ENCODE results near the gene CAMK2D. TPM values are rescaled to one million over a fixed set of nuclear protein-coding genes. Genes with fewer than 3 reads are reported as not detected.

Gene CAMK2D
- total RNA-seq, 1 experiment from 2014 or later = 9.0 TPM

DNA sequence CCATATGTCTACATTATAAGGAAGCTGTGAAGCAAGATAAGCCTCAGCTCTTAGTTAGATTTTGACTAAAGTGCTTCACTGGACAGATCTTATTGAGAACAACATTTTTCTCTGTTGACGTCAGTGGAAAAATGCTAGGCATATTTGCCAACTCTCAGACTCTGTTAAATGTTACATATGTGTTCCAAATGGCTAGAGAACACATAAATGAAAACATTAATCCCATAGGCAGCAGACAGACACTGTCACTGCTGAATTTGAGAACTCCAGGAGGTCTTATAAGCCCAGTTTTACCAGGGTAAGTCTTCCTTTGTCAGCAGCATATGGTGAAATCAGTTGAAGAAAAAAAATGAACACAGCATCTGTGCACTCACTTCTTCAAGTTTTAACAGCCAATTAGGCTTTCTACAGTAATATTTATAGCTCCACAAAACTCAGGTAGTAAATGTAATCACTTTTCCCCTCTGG, 186.9 kb downstream of the CAMK2D start:
- H4K8ac ChIP-seq (replicated peaks; ENCODE audit: insufficient read length, low read depth, low read length) = no peak overlapping the region
- Mint-ChIP-seq H3K36me3 (ENCODE audit: insufficient read depth in 1 of 3, low read depth in 3 of 3) (0 out of 7 replicates have a peak, but pooled peaks cover 0 to 3% (median 0%) of the 10 kb centered on the region in 3 experiments), H3K4me3 (no peak overlapping the region), H3K27me3 (ENCODE audit: low read depth) (no peaks in the 10 kb centered on the region), H3K4me1 (peaks cover 6 to 8% of the 10 kb centered on the region in 2 experiments; a peak in 3 of 4 replicates), H3K27ac (no peak overlapping the region), H3K9me3 (no peaks in the 10 kb centered on the region)
- H3K27me3 ChIP-seq (ENCODE audit: insufficient read depth, low read length) = no peaks in the 10 kb centered on the region
- H2BK15ac ChIP-seq (ENCODE audit: low read depth, low read length) = no peak overlapping the region
- no peak overlapping the region for H2BK12ac ChIP-seq (ENCODE audit: insufficient read length, low read depth, low read length)
- no peak overlapping the region for H2BK20ac ChIP-seq (ENCODE audit: low read depth, low read length, poor library complexity, severe bottlenecking)
- H2AK5ac ChIP-seq (ENCODE audit: insufficient read length, low read length) = no peak overlapping the region
- H3K79me2 ChIP-seq (ENCODE audit: insufficient read depth, low read length) = no peaks in the 10 kb centered on the region
- H3K18ac ChIP-seq (ENCODE audit: insufficient read length, low read depth, low read length) = no peak overlapping the region
- H3K79me1 ChIP-seq (ENCODE audit: insufficient read depth, low read depth, low read length, poor library complexity, severe bottlenecking) = no peaks in the 10 kb centered on the region
- H4K91ac ChIP-seq (ENCODE audit: insufficient read length, low read depth, low read length) = no peak overlapping the region
- no peak overlapping the region for H3K4me2 ChIP-seq (ENCODE audit: insufficient read depth, insufficient read length, low read length)
- H3K27ac ChIP-seq (ENCODE audit: insufficient read length, low read depth, low read length) = no peak overlapping the region
- no peaks in the 10 kb centered on the region for H3K9me3 ChIP-seq (ENCODE audit: control insufficient read depth, low read depth, low read length)
- no peak overlapping the region for H4K5ac ChIP-seq (ENCODE audit: insufficient read length, low read depth, low read length)
- H3K56ac ChIP-seq (ENCODE audit: insufficient read length, low read depth, low read length) = no peak overlapping the region
- DNase-seq = no peak
- no peak overlapping the region for H3K14ac ChIP-seq (ENCODE audit: insufficient read depth, low read length)
- no peak overlapping the region for H3T11ph ChIP-seq (ENCODE audit: low read length)
- no peaks in the 10 kb centered on the region for H3K4me1 ChIP-seq (ENCODE audit: insufficient read depth, low read length)
- no peak overlapping the region for H2AFZ ChIP-seq (ENCODE audit: low read length)
- H2BK5ac ChIP-seq (ENCODE audit: insufficient read length, low read length) = no peak overlapping the region
- no CpG with 5 or more reads among the region's 1 CpG for WGBS (ENCODE audit: extremely low coverage, insufficient read length, low lambda C conversion rate)
- H3K23me2 ChIP-seq (ENCODE audit: insufficient read length, low read depth, low read length, poor library complexity, severe bottlenecking) = no peaks in the 10 kb centered on the region
- H3K23ac ChIP-seq (ENCODE audit: insufficient read length, low read depth, low read length) = no peak overlapping the region
- H3K9ac ChIP-seq (ENCODE audit: extremely low read depth, insufficient read length, low read length) = no peak overlapping the region
- H3K4ac ChIP-seq (ENCODE audit: low read depth, low read length) = no peak overlapping the region
- no peak overlapping the region for H2BK120ac ChIP-seq (ENCODE audit: low read depth, low read length, poor library complexity, severe bottlenecking)
- no peaks in the 10 kb centered on the region for H4K20me1 ChIP-seq (ENCODE audit: control insufficient read depth, insufficient read depth, insufficient read length)
- TF ChIP-seq, protein P1, sequence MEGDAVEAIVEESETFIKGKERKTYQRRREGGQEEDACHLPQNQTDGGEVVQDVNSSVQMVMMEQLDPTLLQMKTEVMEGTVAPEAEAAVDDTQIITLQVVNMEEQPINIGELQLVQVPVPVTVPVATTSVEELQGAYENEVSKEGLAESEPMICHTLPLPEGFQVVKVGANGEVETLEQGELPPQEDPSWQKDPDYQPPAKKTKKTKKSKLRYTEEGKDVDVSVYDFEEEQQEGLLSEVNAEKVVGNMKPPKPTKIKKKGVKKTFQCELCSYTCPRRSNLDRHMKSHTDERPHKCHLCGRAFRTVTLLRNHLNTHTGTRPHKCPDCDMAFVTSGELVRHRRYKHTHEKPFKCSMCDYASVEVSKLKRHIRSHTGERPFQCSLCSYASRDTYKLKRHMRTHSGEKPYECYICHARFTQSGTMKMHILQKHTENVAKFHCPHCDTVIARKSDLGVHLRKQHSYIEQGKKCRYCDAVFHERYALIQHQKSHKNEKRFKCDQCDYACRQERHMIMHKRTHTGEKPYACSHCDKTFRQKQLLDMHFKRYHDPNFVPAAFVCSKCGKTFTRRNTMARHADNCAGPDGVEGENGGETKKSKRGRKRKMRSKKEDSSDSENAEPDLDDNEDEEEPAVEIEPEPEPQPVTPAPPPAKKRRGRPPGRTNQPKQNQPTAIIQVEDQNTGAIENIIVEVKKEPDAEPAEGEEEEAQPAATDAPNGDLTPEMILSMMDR (conservative IDR thresholded peaks at IDR 0.05) = no peak
